Measurements from ENCODE around the gene ENO1. TPM values are rescaled to one million over a fixed set of nuclear protein-coding genes. Genes with fewer than 3 reads are reported as not detected.

ENO1 gene
- total and polyA plus RNA-seq, 4 donors = 270 to 499 (median 380) TPM

GRCh38 chr1:8845104-8846097 lies 33.1 kb downstream of the ENO1 start:
- H3K4me1 ChIP-seq (ENCODE audit: control insufficient read depth in 4 of 4, insufficient read depth in 4 of 4, low read length in 3 of 4) = peaks cover 3 to 12% (median 9%) of the 10 kb centered on the region in 4 donors
- DNase-seq (ENCODE audit: low spot score) = no peak
- H3K36me3 ChIP-seq (ENCODE audit: control insufficient read depth in 4 of 4, insufficient read depth in 3 of 4, low read depth in 1 of 4, low read length in 3 of 4) = no peaks in the 10 kb centered on the region
- TF ChIP-seq, protein P1, sequence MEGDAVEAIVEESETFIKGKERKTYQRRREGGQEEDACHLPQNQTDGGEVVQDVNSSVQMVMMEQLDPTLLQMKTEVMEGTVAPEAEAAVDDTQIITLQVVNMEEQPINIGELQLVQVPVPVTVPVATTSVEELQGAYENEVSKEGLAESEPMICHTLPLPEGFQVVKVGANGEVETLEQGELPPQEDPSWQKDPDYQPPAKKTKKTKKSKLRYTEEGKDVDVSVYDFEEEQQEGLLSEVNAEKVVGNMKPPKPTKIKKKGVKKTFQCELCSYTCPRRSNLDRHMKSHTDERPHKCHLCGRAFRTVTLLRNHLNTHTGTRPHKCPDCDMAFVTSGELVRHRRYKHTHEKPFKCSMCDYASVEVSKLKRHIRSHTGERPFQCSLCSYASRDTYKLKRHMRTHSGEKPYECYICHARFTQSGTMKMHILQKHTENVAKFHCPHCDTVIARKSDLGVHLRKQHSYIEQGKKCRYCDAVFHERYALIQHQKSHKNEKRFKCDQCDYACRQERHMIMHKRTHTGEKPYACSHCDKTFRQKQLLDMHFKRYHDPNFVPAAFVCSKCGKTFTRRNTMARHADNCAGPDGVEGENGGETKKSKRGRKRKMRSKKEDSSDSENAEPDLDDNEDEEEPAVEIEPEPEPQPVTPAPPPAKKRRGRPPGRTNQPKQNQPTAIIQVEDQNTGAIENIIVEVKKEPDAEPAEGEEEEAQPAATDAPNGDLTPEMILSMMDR (IDR thresholded peaks at IDR 0.05; ENCODE audit: low read depth, low read length, missing input control) = no peak
- no peak for TF ChIP-seq FOXA2 (IDR thresholded peaks at IDR 0.05)
- no peak for TF ChIP-seq NR2F2 (IDR thresholded peaks at IDR 0.05)
- no peak for TF ChIP-seq FOXA1 (IDR thresholded peaks at IDR 0.05)
- no peak for TF ChIP-seq SP1 (IDR thresholded peaks at IDR 0.05)
- no peak overlapping the region for H3K4me3 ChIP-seq (ENCODE audit: low read depth in 1 of 3, low read length in 3 of 3)
- 93% methylated on average over 21 of the region's 21 CpGs for WGBS
- no peaks in the 10 kb centered on the region for H3K9me3 ChIP-seq (ENCODE audit: control insufficient read depth in 4 of 4, low read length in 3 of 4)
- no peaks in the 10 kb centered on the region for H3K27me3 ChIP-seq (ENCODE audit: control insufficient read depth in 4 of 4, insufficient read depth in 4 of 4, low read length in 3 of 4)
- H3K9ac ChIP-seq (ENCODE audit: low read depth in 1 of 2, low read length in 2 of 2) = no peak overlapping the region
- no peak overlapping the region for H3K27ac ChIP-seq (ENCODE audit: low read depth in 1 of 2, low read length in 2 of 2)

GRCh38 chr1:8844501-8845006 lies 33.9 kb downstream of the ENO1 start:
- H3K9me3 ChIP-seq (ENCODE audit: control insufficient read depth in 4 of 4, low read length in 3 of 4) = no peaks in the 10 kb centered on the region
- no peak for DNase-seq (ENCODE audit: low spot score)
- no peaks in the 10 kb centered on the region for H3K36me3 ChIP-seq (ENCODE audit: control insufficient read depth in 4 of 4, insufficient read depth in 3 of 4, low read depth in 1 of 4, low read length in 3 of 4)
- H3K4me1 ChIP-seq (ENCODE audit: control insufficient read depth in 4 of 4, insufficient read depth in 4 of 4, low read length in 3 of 4) = peaks cover 3 to 12% (median 9%) of the 10 kb centered on the region in 4 donors
- no peak for TF ChIP-seq FOXA2 (IDR thresholded peaks at IDR 0.05)
- no peaks in the 10 kb centered on the region for H3K27me3 ChIP-seq (ENCODE audit: control insufficient read depth in 4 of 4, insufficient read depth in 4 of 4, low read length in 3 of 4)
- no peak overlapping the region for H3K9ac ChIP-seq (ENCODE audit: low read depth in 1 of 2, low read length in 2 of 2)
- H3K27ac ChIP-seq (ENCODE audit: low read depth in 1 of 2, low read length in 2 of 2) = no peak overlapping the region
- no peak overlapping the region for H3K4me3 ChIP-seq (ENCODE audit: low read depth in 1 of 3, low read length in 3 of 3)
- 69% methylated on average over 7 of the region's 7 CpGs for WGBS

DNA sequence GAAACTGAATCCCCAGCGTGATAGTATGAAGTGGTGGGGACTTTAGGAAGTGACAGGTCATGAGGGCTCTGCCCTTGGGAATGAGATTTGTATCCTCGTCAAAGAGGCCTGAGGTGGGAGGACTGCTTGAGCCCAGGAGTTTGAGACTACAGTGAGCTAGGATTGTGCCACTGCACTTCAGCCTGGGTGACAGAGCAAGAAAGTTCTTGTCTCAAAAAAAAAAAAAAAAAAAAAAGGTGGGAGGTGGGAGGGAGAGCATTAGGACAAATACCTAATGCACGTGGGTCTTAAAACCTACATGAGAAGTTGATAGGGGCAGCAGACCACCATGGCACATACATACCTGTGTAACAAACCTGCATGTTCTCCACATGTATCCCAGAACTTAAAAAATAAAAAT lies 37.1 kb downstream of the ENO1 start:
- WGBS = 84% methylated on average over 3 of the region's 3 CpGs
- H3K4me3 ChIP-seq (ENCODE audit: low read depth in 1 of 3, low read length in 3 of 3) = no peak overlapping the region
- H3K9ac ChIP-seq (ENCODE audit: low read depth in 1 of 2, low read length in 2 of 2) = no peak overlapping the region
- H3K27ac ChIP-seq (ENCODE audit: low read depth in 1 of 2, low read length in 2 of 2) = no peak overlapping the region
- DNase-seq (ENCODE audit: low spot score) = no peak
- H3K36me3 ChIP-seq (ENCODE audit: control insufficient read depth in 4 of 4, insufficient read depth in 3 of 4, low read depth in 1 of 4, low read length in 3 of 4) = no peaks in the 10 kb centered on the region
- H3K9me3 ChIP-seq (ENCODE audit: control insufficient read depth in 4 of 4, low read length in 3 of 4) = no peaks in the 10 kb centered on the region
- no peaks in the 10 kb centered on the region for H3K27me3 ChIP-seq (ENCODE audit: control insufficient read depth in 4 of 4, insufficient read depth in 4 of 4, low read length in 3 of 4)
- H3K4me1 ChIP-seq (ENCODE audit: control insufficient read depth in 4 of 4, insufficient read depth in 4 of 4, low read length in 3 of 4) = no peaks in the 10 kb centered on the region
- TF ChIP-seq, protein P2, sequence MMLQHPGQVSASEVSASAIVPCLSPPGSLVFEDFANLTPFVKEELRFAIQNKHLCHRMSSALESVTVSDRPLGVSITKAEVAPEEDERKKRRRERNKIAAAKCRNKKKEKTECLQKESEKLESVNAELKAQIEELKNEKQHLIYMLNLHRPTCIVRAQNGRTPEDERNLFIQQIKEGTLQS (IDR thresholded peaks at IDR 0.05) = no peak
- TF ChIP-seq, protein P3, sequence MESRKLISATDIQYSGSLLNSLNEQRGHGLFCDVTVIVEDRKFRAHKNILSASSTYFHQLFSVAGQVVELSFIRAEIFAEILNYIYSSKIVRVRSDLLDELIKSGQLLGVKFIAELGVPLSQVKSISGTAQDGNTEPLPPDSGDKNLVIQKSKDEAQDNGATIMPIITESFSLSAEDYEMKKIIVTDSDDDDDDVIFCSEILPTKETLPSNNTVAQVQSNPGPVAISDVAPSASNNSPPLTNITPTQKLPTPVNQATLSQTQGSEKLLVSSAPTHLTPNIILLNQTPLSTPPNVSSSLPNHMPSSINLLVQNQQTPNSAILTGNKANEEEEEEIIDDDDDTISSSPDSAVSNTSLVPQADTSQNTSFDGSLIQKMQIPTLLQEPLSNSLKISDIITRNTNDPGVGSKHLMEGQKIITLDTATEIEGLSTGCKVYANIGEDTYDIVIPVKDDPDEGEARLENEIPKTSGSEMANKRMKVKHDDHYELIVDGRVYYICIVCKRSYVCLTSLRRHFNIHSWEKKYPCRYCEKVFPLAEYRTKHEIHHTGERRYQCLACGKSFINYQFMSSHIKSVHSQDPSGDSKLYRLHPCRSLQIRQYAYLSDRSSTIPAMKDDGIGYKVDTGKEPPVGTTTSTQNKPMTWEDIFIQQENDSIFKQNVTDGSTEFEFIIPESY (IDR thresholded peaks at IDR 0.05) = no peak
- TF ChIP-seq GABPA (IDR thresholded peaks at IDR 0.05 in 1 of 2, conservative IDR thresholded peaks at IDR 0.05 in 1 of 2) (no peak), EGR1 (IDR thresholded peaks at IDR 0.05; ENCODE audit: low read depth in 2 of 2) (no peak), JUND (IDR thresholded peaks at IDR 0.05) (no peak), HNF4G (IDR thresholded peaks at IDR 0.05) (no peak), RXRA (IDR thresholded peaks at IDR 0.05) (no peak), NR2F2 (IDR thresholded peaks at IDR 0.05) (no peak), YY1 (IDR thresholded peaks at IDR 0.05) (no peak), SP1 (IDR thresholded peaks at IDR 0.05) (no peak), FOXA2 (IDR thresholded peaks at IDR 0.05) (no peak), HNF4A (conservative IDR thresholded peaks at IDR 0.05) (no peak)
- TF ChIP-seq, protein P1 (IDR thresholded peaks at IDR 0.05; ENCODE audit: low read depth, low read length, missing input control) = no peak
- TF ChIP-seq, protein P4, sequence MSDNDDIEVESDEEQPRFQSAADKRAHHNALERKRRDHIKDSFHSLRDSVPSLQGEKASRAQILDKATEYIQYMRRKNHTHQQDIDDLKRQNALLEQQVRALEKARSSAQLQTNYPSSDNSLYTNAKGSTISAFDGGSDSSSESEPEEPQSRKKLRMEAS (IDR thresholded peaks at IDR 0.05) = no peak
